ENCODE results near the gene TLX2. TPM values are rescaled to one million over a fixed set of nuclear protein-coding genes. Genes with fewer than 3 reads are reported as not detected.

TLX2 gene
- total and polyA plus RNA-seq, 2 of the 4 experiments (the other 2 are of a cell fraction), result not detected

DNA sequence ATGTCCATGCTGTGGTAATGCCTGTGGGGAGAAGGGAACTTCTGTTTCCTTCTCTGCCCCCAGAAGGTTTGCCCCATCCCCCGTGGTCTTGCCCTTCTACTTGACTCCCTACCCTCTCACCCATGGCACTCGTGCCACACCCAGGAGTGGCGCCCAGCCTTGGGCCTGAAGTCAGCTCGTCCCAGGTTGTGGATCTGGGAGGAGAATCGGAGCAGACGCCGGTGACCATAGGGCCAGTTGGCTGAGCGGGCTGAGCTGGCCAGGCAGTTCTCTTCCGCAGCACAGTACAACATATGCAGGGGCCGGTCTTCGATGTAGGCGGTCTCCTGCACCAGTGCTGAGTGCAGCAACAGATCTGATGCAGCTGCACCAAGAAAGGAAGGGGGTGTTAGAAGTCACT, 20.2 kb downstream of the TLX2 start:
- dilution Hi-C loops (cut with HindIII; ENCODE audit: low sequenced_read_pairs, unreplicated experiment) (no loop called here), in situ Hi-C loops (cut with MboI; ENCODE audit: low sequenced_read_pairs) (no loop called here), intact Hi-C loops (cut with micrococcal nuclease) (no loop called here)
- ATAC-seq (ENCODE audit: low read depth), result no peak
- Histone ChIP-seq H3K4me3 (ENCODE audit: insufficient read depth, low read depth, low read length) (no peak overlapping the region), H3K4ac (ENCODE audit: low read depth, low read length) (no peak overlapping the region), H2AK5ac (ENCODE audit: low read depth, low read length) (no peak overlapping the region), H3K9me1 (ENCODE audit: insufficient read depth, low read length) (peaks cover 9% of the 10 kb centered on the region), H4K20me1 (ENCODE audit: insufficient read depth, low read length) (no peaks in the 10 kb centered on the region), H3K14ac (replicated peaks; ENCODE audit: low read depth, low read length) (no peak overlapping the region), H2AFZ (replicated peaks; ENCODE audit: low read length, poor library complexity) (no peak overlapping the region), H3K4me1 (ENCODE audit: control insufficient read depth, insufficient read depth, low read length) (peaks cover 7% of the 10 kb centered on the region), H3K18ac (ENCODE audit: low read depth, low read length) (no peak overlapping the region), H3K9me3 (ENCODE audit: control insufficient read depth, insufficient read depth, low read length) (no peaks in the 10 kb centered on the region), H3K9ac (ENCODE audit: low read depth, low read length) (no peak overlapping the region), H3K4me2 (ENCODE audit: low read depth, low read length) (no peak overlapping the region), H2AK9ac (replicated peaks; ENCODE audit: low read depth, low read length, poor library complexity) (no peak overlapping the region), H3K27ac (ENCODE audit: insufficient read depth, low read length) (no peak overlapping the region), H3K36me3 (ENCODE audit: control insufficient read depth, insufficient read depth, low read length) (peaks cover 27% of the 10 kb centered on the region), H3K79me1 (ENCODE audit: low read depth in 1 of 2, low read length in 2 of 2) (peaks cover 16 to 23% of the 10 kb centered on the region in 2 experiments), H2BK120ac (ENCODE audit: low read depth, low read length) (no peak overlapping the region), H4K91ac (ENCODE audit: insufficient read depth, low read depth, low read length) (no peak overlapping the region), H2BK5ac (ENCODE audit: low read depth, low read length, poor library complexity, severe bottlenecking) (no peak overlapping the region), H3K56ac (ENCODE audit: extremely low read depth, insufficient read depth, low read length) (no peak overlapping the region), H2BK15ac (ENCODE audit: low read depth, low read length) (no peak overlapping the region), H4K8ac (ENCODE audit: low read depth in 2 of 2, low read length in 2 of 2) (no peak overlapping the region), H4K5ac (ENCODE audit: low read depth, low read length) (no peak overlapping the region), H3K27me3 (ENCODE audit: control insufficient read depth, insufficient read depth, low read length) (no peaks in the 10 kb centered on the region), H3K23ac (ENCODE audit: low read depth, low read length) (no peak overlapping the region), H2BK20ac (ENCODE audit: low read depth, low read length) (no peak overlapping the region)
- WGBS, 2 experiments (ENCODE audit: extremely low coverage in 2 of 2, insufficient read length in 1 of 2), result 86% methylated on average over 7 of the region's 12 CpGs; no CpG with 5 or more reads in 1 of the 2 experiments
- no TSS peak for BruUV-seq (replicated peaks)
- TF ChIP-seq, protein P1, sequence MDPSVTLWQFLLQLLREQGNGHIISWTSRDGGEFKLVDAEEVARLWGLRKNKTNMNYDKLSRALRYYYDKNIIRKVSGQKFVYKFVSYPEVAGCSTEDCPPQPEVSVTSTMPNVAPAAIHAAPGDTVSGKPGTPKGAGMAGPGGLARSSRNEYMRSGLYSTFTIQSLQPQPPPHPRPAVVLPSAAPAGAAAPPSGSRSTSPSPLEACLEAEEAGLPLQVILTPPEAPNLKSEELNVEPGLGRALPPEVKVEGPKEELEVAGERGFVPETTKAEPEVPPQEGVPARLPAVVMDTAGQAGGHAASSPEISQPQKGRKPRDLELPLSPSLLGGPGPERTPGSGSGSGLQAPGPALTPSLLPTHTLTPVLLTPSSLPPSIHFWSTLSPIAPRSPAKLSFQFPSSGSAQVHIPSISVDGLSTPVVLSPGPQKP (IDR thresholded peaks at IDR 0.05; ENCODE audit: borderline replicate concordance, low read depth, low read length), result no peak
- TF ChIP-seq MAFK (IDR thresholded peaks at IDR 0.05; ENCODE audit: low read depth, low read length) (no peak), FOS (IDR thresholded peaks at IDR 0.05; ENCODE audit: low read depth, low read length) (no peak), CEBPB (IDR thresholded peaks at IDR 0.05; ENCODE audit: low read depth, low read length) (no peak), MXI1 (IDR thresholded peaks at IDR 0.05; ENCODE audit: borderline replicate concordance, low read depth, low read length) (no peak), SMC3 (IDR thresholded peaks at IDR 0.05; ENCODE audit: low read depth, low read length) (no peak), NFE2L2 (IDR thresholded peaks at IDR 0.05; ENCODE audit: low read depth, low read length) (no peak), RAD21 (IDR thresholded peaks at IDR 0.05; ENCODE audit: low read length) (no peak), MAZ (IDR thresholded peaks at IDR 0.05; ENCODE audit: borderline replicate concordance, low read depth, low read length) (no peak), BHLHE40 (IDR thresholded peaks at IDR 0.05; ENCODE audit: low read depth, low read length) (no peak), CHD1 (IDR thresholded peaks at IDR 0.05; ENCODE audit: low read depth, low read length) (no peak), RFX5 (IDR thresholded peaks at IDR 0.05; ENCODE audit: low read depth, low read length) (no peak), RCOR1 (IDR thresholded peaks at IDR 0.05; ENCODE audit: insufficient replicate concordance, low read length) (no peak), POLR2A (IDR thresholded peaks at IDR 0.05; ENCODE audit: low read depth, low read length) (no peak)
- TF ChIP-seq, protein P2, sequence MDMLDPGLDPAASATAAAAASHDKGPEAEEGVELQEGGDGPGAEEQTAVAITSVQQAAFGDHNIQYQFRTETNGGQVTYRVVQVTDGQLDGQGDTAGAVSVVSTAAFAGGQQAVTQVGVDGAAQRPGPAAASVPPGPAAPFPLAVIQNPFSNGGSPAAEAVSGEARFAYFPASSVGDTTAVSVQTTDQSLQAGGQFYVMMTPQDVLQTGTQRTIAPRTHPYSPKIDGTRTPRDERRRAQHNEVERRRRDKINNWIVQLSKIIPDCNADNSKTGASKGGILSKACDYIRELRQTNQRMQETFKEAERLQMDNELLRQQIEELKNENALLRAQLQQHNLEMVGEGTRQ (IDR thresholded peaks at IDR 0.05; ENCODE audit: low read depth, low read length), result no peak
- TF ChIP-seq, protein P3, sequence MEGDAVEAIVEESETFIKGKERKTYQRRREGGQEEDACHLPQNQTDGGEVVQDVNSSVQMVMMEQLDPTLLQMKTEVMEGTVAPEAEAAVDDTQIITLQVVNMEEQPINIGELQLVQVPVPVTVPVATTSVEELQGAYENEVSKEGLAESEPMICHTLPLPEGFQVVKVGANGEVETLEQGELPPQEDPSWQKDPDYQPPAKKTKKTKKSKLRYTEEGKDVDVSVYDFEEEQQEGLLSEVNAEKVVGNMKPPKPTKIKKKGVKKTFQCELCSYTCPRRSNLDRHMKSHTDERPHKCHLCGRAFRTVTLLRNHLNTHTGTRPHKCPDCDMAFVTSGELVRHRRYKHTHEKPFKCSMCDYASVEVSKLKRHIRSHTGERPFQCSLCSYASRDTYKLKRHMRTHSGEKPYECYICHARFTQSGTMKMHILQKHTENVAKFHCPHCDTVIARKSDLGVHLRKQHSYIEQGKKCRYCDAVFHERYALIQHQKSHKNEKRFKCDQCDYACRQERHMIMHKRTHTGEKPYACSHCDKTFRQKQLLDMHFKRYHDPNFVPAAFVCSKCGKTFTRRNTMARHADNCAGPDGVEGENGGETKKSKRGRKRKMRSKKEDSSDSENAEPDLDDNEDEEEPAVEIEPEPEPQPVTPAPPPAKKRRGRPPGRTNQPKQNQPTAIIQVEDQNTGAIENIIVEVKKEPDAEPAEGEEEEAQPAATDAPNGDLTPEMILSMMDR (conservative IDR thresholded peaks at IDR 0.05; ENCODE audit: low read depth, low read length), result no peak
- POLR2A ChIA-PET (ENCODE audit: unreplicated experiment), result no interaction called here
- CTCF ChIA-PET, result no interaction called here
- DNase-seq, result no peak
